Esophagus squamous epithelium (tissue), 4 donors: ENCODE results near the gene PITPNM3.

Experiments used
- CTCF ChIP-seq, 6 experiments: fragments of 450-650 bp in 4 of 6; fragments of 200-600 bp in 2 of 6; sonication (generic) in 2 of 6; IDR thresholded peaks; one replicate each; pipeline ENCODE4 v1.5.1; 2016 to 2019; ENCODE audit warnings: antibody characterized with exemption in 6 of 6, mild to moderate bottlenecking in 4 of 6, moderate library complexity in 4 of 6
- POLR2A ChIP-seq, 4 donors: fragments of 450-650 bp; IDR thresholded peaks; one replicate each; pipeline ENCODE4 v1.6.1; 2017; ENCODE audit warnings: antibody characterized with exemption in 4 of 4, mild to moderate bottlenecking in 4 of 4, moderate library complexity in 3 of 4

GRCh38 chr17:6525731-6526130, 30.6 kb downstream of the PITPNM3 start:
- TF ChIP-seq CTCF (IDR thresholded peaks at IDR 0.05): no peak
- no peak for TF ChIP-seq POLR2A (IDR thresholded peaks at IDR 0.05)
